Central memory CD8-positive, alpha-beta T cell (primary cell): ENCODE data around the gene GRM5.
"Not testable (repeated sequence)": the region's sequence is repeated elsewhere in the genome, so short reads cannot be mapped to it uniquely, and the experiment has no call there.

ENCODE experiments used
- ATAC-seq: fragments of 150-1000 bp; cut with Tn5 transposase; replicated peaks from 2 replicates; pipeline ENCODE4 v1.10.0; 2022; ENCODE audit warnings: mild to moderate bottlenecking, moderate FRiP score, moderate number of reproducible peaks; ENCODE audit not compliant: poor library complexity, severe bottlenecking; ENCODE audit errors: extremely low read depth
- DNase-seq, 2 donors: peaks; one replicate each; pipeline ENCODE4 v3.0.0; 2021; ENCODE audit warnings: low spot score in 2 of 2
- H3K27ac Mint-ChIP-seq: one replicate; pipeline ENCODE4 v1.8.0; 2022; ENCODE audit warnings: low read depth, mild to moderate bottlenecking, moderate library complexity, mixed read lengths
- H3K27me3 Mint-ChIP-seq: one replicate; pipeline ENCODE4 v1.8.0; 2022; ENCODE audit warnings: mixed read lengths
- H3K36me3 Mint-ChIP-seq: one replicate; pipeline ENCODE4 v1.8.0; 2022; ENCODE audit warnings: mild to moderate bottlenecking, moderate library complexity, mixed read lengths; ENCODE audit not compliant: insufficient read depth
- H3K4me1 Mint-ChIP-seq: one replicate; pipeline ENCODE4 v1.8.0; 2022; ENCODE audit warnings: mixed read lengths
- H3K4me3 Mint-ChIP-seq: one replicate; pipeline ENCODE4 v1.8.0; 2022; ENCODE audit warnings: mild to moderate bottlenecking, moderate library complexity, mixed read lengths
- H3K9me3 Mint-ChIP-seq: one replicate; pipeline ENCODE4 v1.8.0; 2022; ENCODE audit warnings: mixed read lengths

The GRM5 gene

GRCh38 chr11:88950975-88951374 is 114.8 kb downstream of the GRM5 start:
- H3K9me3 Mint-ChIP-seq, result peaks cover 4% of the 10 kb centered on the region
- no peak overlapping the region for H3K27ac Mint-ChIP-seq
- no peaks in the 10 kb centered on the region for H3K27me3 Mint-ChIP-seq
- no peak for ATAC-seq
- no peaks in the 10 kb centered on the region for H3K4me1 Mint-ChIP-seq
- no peak overlapping the region for H3K4me3 Mint-ChIP-seq
- no peak for DNase-seq
- no peaks in the 10 kb centered on the region for H3K36me3 Mint-ChIP-seq

- H3K27me3 Mint-ChIP-seq, H3K4me1 Mint-ChIP-seq, ATAC-seq, H3K9me3 Mint-ChIP-seq, DNase-seq, H3K36me3 Mint-ChIP-seq, H3K4me3 Mint-ChIP-seq, H3K27ac Mint-ChIP-seq: not testable (repeated sequence)
These were observed 116.9 kb downstream of the GRM5 start for GRCh38 chr11:88948908-88949307.

GRCh38 chr11:88947843-88948572 is 117.8 kb downstream of the GRM5 start:
- not testable (repeated sequence) for H3K27ac Mint-ChIP-seq, DNase-seq, H3K4me3 Mint-ChIP-seq, H3K4me1 Mint-ChIP-seq, H3K9me3 Mint-ChIP-seq, H3K36me3 Mint-ChIP-seq, H3K27me3 Mint-ChIP-seq, ATAC-seq

- not testable (repeated sequence) for H3K27ac Mint-ChIP-seq, H3K9me3 Mint-ChIP-seq, H3K4me1 Mint-ChIP-seq, DNase-seq, H3K27me3 Mint-ChIP-seq, H3K36me3 Mint-ChIP-seq, H3K4me3 Mint-ChIP-seq, ATAC-seq
These were observed 136.1 kb downstream of the GRM5 start for GRCh38 chr11:88929665-88930064.

GRCh38 chr11:88917065-88917464 is 148.7 kb downstream of the GRM5 start:
- ATAC-seq, DNase-seq, H3K4me3 Mint-ChIP-seq, H3K27ac Mint-ChIP-seq, H3K4me1 Mint-ChIP-seq, H3K27me3 Mint-ChIP-seq, H3K36me3 Mint-ChIP-seq, H3K9me3 Mint-ChIP-seq: not testable (repeated sequence)

- no peak overlapping the region for H3K27ac Mint-ChIP-seq
- no peak overlapping the region for H3K4me3 Mint-ChIP-seq
These were observed 156.3 kb downstream of the GRM5 start for GRCh38 chr11:88909500-88909899.

GRCh38 chr11:88901436-88901835 is 164.3 kb downstream of the GRM5 start:
- not testable (repeated sequence) for H3K27ac Mint-ChIP-seq, DNase-seq

More at GRCh38 chr11:88909500-88909899, 156.3 kb downstream of the GRM5 start:
- H3K4me1 Mint-ChIP-seq, result no peaks in the 10 kb centered on the region
- H3K36me3 Mint-ChIP-seq, result no peaks in the 10 kb centered on the region
- ATAC-seq (no peak), DNase-seq (no peak)
- H3K27me3 Mint-ChIP-seq, result no peaks in the 10 kb centered on the region
- H3K9me3 Mint-ChIP-seq, result peaks cover 6% of the 10 kb centered on the region

GRCh38 chr11:88888855-88889254 is 176.9 kb downstream of the GRM5 start:
- not testable (repeated sequence) for ATAC-seq, H3K4me3 Mint-ChIP-seq, DNase-seq, H3K4me1 Mint-ChIP-seq, H3K36me3 Mint-ChIP-seq, H3K27ac Mint-ChIP-seq, H3K9me3 Mint-ChIP-seq, H3K27me3 Mint-ChIP-seq

More at GRCh38 chr11:88901436-88901835, 164.3 kb downstream of the GRM5 start:
- not testable (repeated sequence) for H3K4me1 Mint-ChIP-seq, H3K36me3 Mint-ChIP-seq, H3K27me3 Mint-ChIP-seq, H3K4me3 Mint-ChIP-seq, H3K9me3 Mint-ChIP-seq, ATAC-seq

- H3K4me1 Mint-ChIP-seq, result no peaks in the 10 kb centered on the region
- H3K36me3 Mint-ChIP-seq, result peaks cover 2% of the 10 kb centered on the region
- peaks cover 6% of the 10 kb centered on the region for H3K9me3 Mint-ChIP-seq
- DNase-seq (peak in 1 of 2 donors; percentile 15), ATAC-seq (no peak)
- no peaks in the 10 kb centered on the region for H3K27me3 Mint-ChIP-seq
- H3K27ac Mint-ChIP-seq, result no peak overlapping the region
- H3K4me3 Mint-ChIP-seq, result no peak overlapping the region
These were observed 179.0 kb downstream of the GRM5 start for GRCh38 chr11:88886796-88887195.

GRCh38 chr11:88882800-88883199 is 183.0 kb downstream of the GRM5 start:
- not testable (repeated sequence) for H3K4me1 Mint-ChIP-seq, ATAC-seq, H3K27ac Mint-ChIP-seq, DNase-seq, H3K4me3 Mint-ChIP-seq, H3K9me3 Mint-ChIP-seq, H3K27me3 Mint-ChIP-seq, H3K36me3 Mint-ChIP-seq

GRCh38 chr11:88861618-88862017 is 204.2 kb downstream of the GRM5 start:
- Mint-ChIP-seq H3K9me3 (no peaks in the 10 kb centered on the region), H3K36me3 (no peaks in the 10 kb centered on the region), H3K27me3 (no peaks in the 10 kb centered on the region), H3K27ac (no peak overlapping the region), H3K4me3 (no peak overlapping the region), H3K4me1 (no peaks in the 10 kb centered on the region)
- ATAC-seq, result no peak
- DNase-seq, result no peak

GRCh38 chr11:88860431-88860830 is 205.4 kb downstream of the GRM5 start:
- H3K4me1 Mint-ChIP-seq, H3K36me3 Mint-ChIP-seq, H3K4me3 Mint-ChIP-seq, ATAC-seq, H3K27ac Mint-ChIP-seq, H3K9me3 Mint-ChIP-seq, H3K27me3 Mint-ChIP-seq, DNase-seq: not testable (repeated sequence)

GRCh38 chr11:88853963-88854362 is 211.8 kb downstream of the GRM5 start:
- not testable (repeated sequence) for H3K9me3 Mint-ChIP-seq, H3K27ac Mint-ChIP-seq, ATAC-seq, DNase-seq, H3K36me3 Mint-ChIP-seq, H3K27me3 Mint-ChIP-seq, H3K4me1 Mint-ChIP-seq, H3K4me3 Mint-ChIP-seq
